NB4 (cell line): Measurements from ENCODE around the gene MYB.

Source experiments
- DNase-seq: peaks from one replicate; pipeline ENCODE4 v3.0.0; 2010; ENCODE audit warnings: low read depth
- H3K4me3 ChIP-seq: one replicate; pipeline ENCODE4 v1.5.1; 2011; ENCODE audit warnings: mild to moderate bottlenecking, low read depth, low read length, moderate library complexity
- CTCF ChIP-seq: IDR thresholded peaks from one replicate; pipeline ENCODE4 v1.5.1; 2012; ENCODE audit warnings: low read depth, low read length
- MAX ChIP-seq: IDR thresholded peaks from 2 replicates; pipeline ENCODE4 v1.6.1; 2011; ENCODE audit warnings: low read depth, low read length
- MYC ChIP-seq: IDR thresholded peaks from 2 replicates; pipeline ENCODE4 v1.6.1; 2011; ENCODE audit warnings: low read depth, low read length
- POLR2A ChIP-seq: IDR thresholded peaks from 2 replicates; pipeline ENCODE4 v1.6.1; 2011; ENCODE audit warnings: mild to moderate bottlenecking; ENCODE audit not compliant: insufficient read length; ENCODE audit errors: extremely low read depth

The MYB gene

GRCh38 chr6:135204951-135205350, 23.8 kb downstream of the MYB start:
- DNase-seq, result no peak
- no peak for TF ChIP-seq MYC
- no peak for TF ChIP-seq CTCF
- no peak for TF ChIP-seq MAX
- no peak for TF ChIP-seq POLR2A
- no peak overlapping the region for H3K4me3 ChIP-seq

DNA sequence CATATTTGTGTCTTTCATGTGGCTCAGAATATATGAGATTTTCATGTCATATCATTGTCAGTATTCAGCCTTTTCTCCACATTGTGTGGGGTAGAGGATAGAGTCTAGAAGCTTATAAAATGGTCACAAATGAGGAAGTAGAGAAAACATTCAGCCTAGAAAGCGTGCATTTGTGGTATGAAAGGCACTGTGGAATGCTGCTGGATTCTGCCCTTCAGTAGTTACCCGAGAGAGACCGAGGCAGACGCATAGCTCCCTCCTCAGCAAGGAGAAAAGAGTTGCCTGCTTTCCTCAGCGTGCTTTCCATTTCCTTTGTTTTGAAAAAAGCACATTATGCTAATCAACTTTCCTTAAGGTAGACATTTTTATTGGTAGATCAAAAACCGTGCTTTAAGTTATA, 28.7 kb downstream of the MYB start:
- no peak overlapping the region for H3K4me3 ChIP-seq
- TF ChIP-seq CTCF, result no peak
- TF ChIP-seq MAX, result peak; percentile 32; the same call in 1 of the 2 replicates
- TF ChIP-seq MYC, result peak; percentile 47
- peak; percentile 3 for TF ChIP-seq POLR2A
- DNase-seq, result peak; percentile 85

DNA sequence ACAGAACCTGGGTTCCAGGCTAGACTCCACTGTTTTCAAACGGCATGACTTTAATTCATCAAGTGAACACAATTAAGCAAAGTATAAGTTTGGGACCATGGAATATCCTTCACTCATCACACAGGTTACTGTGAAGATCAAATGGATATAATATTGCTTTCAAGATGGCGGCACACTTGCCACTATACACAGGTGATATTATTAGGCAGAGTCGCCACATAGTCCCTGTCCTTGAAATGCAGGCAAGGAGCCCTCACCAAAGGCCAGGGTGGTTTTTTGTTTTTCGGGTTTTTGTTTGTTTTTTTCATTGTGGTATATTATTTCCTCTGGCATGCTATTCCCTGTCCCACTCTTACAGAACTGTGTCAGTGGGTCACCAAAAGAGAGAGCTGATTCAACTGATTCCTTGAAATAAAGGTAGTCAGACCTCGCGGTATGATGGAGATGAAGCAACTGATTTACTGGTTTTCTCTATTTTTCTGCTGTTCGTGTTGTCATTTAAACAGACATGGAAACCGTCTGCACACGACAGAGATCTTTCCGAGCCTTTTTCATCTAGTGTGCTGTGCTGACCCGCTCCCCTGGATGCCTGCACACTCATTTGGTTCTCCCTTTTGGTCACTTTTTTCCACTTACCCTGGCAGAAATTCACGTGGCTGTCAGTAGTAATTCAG, 29.7 kb downstream of the MYB start:
- no peak overlapping the region for H3K4me3 ChIP-seq
- DNase-seq, result no peak
- TF ChIP-seq CTCF (no peak), POLR2A (peak; percentile 20)

DNA sequence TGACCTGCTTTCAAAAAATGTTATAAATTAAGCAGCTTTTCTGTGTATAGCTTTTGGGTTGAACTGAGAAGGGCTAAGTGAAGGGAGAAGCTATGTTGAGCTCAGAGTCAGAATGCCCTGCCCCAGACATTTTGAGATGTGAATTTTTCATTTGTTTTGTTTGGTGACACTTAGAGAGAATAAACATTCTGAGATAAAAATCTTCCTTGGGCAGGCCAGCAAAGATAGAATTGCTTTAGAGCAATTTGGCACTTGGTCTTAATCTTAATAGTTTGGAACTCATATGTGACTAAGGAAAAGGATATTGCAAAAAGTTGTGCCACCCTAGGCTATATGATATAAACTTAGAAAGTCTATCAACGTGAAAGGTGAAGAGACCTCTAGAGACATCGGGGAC, 30.2 kb downstream of the MYB start:
- DNase-seq, result no peak
- TF ChIP-seq CTCF (no peak), MYC (no peak), POLR2A (no peak), MAX (no peak)
- no peak overlapping the region for H3K4me3 ChIP-seq

DNA sequence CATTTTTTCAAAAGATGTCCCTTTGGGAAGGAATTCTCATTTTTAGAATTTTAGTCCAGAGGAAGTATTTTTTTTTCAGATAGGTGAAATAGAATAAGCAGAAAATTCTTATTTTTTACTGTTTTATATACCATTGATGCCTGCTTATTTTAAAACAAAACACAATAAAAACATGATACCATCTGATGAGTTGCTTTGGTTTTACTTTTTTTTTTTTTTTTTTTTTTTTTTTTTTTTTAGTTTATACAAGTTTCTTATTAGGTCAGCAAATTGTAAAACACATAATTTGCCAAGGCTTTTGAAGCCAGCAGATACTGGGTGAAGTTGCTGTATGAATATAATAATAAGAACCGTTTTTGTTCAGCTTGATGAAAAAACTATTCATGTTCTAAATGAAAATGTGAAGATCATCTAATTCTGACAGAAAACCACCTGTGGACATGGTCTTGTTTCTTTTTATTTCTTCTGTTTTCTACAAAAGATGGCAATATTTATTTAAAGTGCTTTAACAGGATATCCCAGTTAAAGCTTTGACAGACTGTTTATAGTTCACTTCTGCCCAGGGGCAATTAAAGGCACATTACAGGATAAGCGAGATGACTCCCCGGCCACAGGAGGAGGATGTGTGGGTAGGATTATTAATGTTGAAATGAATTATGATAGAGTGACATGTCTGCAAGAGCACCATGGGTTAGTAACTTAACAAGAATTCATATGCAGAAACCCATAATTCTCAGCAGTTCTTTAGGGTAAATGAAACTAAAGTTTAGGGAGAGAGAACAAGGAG, 31.1 kb downstream of the MYB start:
- no peak for DNase-seq
- TF ChIP-seq POLR2A (peak; percentile 5), MAX (no peak)
- no peak overlapping the region for H3K4me3 ChIP-seq

- no peak for DNase-seq
- TF ChIP-seq MYC, result no peak
- no peak for TF ChIP-seq CTCF
- no peak for TF ChIP-seq MAX
- peak; percentile 5 for TF ChIP-seq POLR2A
- no peak overlapping the region for H3K4me3 ChIP-seq
These were observed 31.8 kb downstream of the MYB start for GRCh38 chr6:135212935-135213334.
